MCF 10A (cell line): ENCODE data around the gene RNF11. TPM values are rescaled to one million over a fixed set of nuclear protein-coding genes. Genes with fewer than 3 reads are reported as not detected.

Experiments
- BruUV-seq: library from RNA; stranded (reverse); fragments of 400-500 nt; replicated peaks from 2 replicates; lab custom pipeline; 2021; lab: Mats Ljungman, UMichigan
- CTCF ChIA-PET: fragments of 300-600 bp; sonication (Branson Sonifier 250); formaldehyde crosslinking; extraction: SDS; loops from one replicate; lab custom pipeline; 2021; ENCODE audit warnings: antibody characterized with exemption, inconsistent platforms; lab: Yijun Ruan, JAX
- POLR2A ChIA-PET: fragments of 300-600, 350-650 bp; sonication (Branson Sonifier 250); formaldehyde crosslinking; extraction: SDS; loops from one replicate; lab custom pipeline; 2020; ENCODE audit warnings: antibody characterized with exemption, inconsistent platforms; lab: Yijun Ruan, JAX
- DNase-seq: peaks from one replicate; pipeline ENCODE4 v3.0.0-alpha.2; 2018; ENCODE audit not compliant: unreplicated experiment
- H3K27ac Mint-ChIP-seq: one replicate; pipeline ENCODE4 v1.8.0; 2022; ENCODE audit warnings: mild to moderate bottlenecking, low read depth, mixed read lengths; ENCODE audit not compliant: unreplicated experiment
- H3K27me3 Mint-ChIP-seq: one replicate; pipeline ENCODE4 v1.8.0; 2022; ENCODE audit warnings: mixed read lengths; ENCODE audit not compliant: insufficient read depth, unreplicated experiment
- H3K36me3 Mint-ChIP-seq: one replicate; pipeline ENCODE4 v1.8.0; 2022; ENCODE audit warnings: mild to moderate bottlenecking, moderate library complexity, mixed read lengths; ENCODE audit not compliant: insufficient read depth, unreplicated experiment
- H3K4me1 Mint-ChIP-seq: one replicate; pipeline ENCODE4 v1.8.0; 2022; ENCODE audit warnings: mixed read lengths; ENCODE audit not compliant: insufficient read depth, unreplicated experiment
- H3K4me3 Mint-ChIP-seq: one replicate; pipeline ENCODE4 v1.8.0; 2022; ENCODE audit warnings: mild to moderate bottlenecking, moderate library complexity, mixed read lengths; ENCODE audit not compliant: unreplicated experiment
- H3K9me3 Mint-ChIP-seq: one replicate; pipeline ENCODE4 v1.8.0; 2022; ENCODE audit warnings: mixed read lengths; ENCODE audit not compliant: unreplicated experiment
- CTCF ChIP-seq: fragments of 200-600 bp; IDR thresholded peaks from one replicate; pipeline ENCODE4 v1.8.0; 2022; ENCODE audit warnings: antibody characterized with exemption, mild to moderate bottlenecking; ENCODE audit not compliant: unreplicated experiment
- intact Hi-C: fragments of 100-400 bp; cut with micrococcal nuclease; formaldehyde crosslinking; loops from 2 replicates; pipeline ENCODE4 v1.14.1; 2022
- total RNA-seq: library from RNA; stranded (reverse); gene quantifications from 2 replicates; pipeline ENCODE4 v1.2.3, GENCODE V29; 2022

Gene RNF11
- total RNA-seq, 1 experiment from 2014 or later: 73.1 TPM

GRCh38 chr1:51294566-51295184 lies 58.6 kb downstream of the RNF11 start:
- H3K9me3 Mint-ChIP-seq: no peaks in the 10 kb centered on the region
- no TSS peak for BruUV-seq
- ChIA-PET POLR2A (interaction anchor here (0.6 kb wide), 1 partner anchor 62 kb away, joined by 5 read pairs; no protein-coding TSS in a partner anchor), CTCF (interaction anchor here (0.8 to 5.7 kb wide), 11 partner anchors 11 to 365 kb away, joined by 3 to 69 read pairs (median 5); no protein-coding TSS in a partner anchor)
- H3K27ac Mint-ChIP-seq: no peak overlapping the region
- DNase-seq: no peak
- peaks cover 13% of the 10 kb centered on the region for H3K4me1 Mint-ChIP-seq
- TF ChIP-seq CTCF: no peak
- H3K36me3 Mint-ChIP-seq: no peaks in the 10 kb centered on the region
- no peaks in the 10 kb centered on the region for H3K27me3 Mint-ChIP-seq
- intact Hi-C loops: loop anchor here (10.0 kb wide), 3 partner anchors 60 to 930 kb away; partner anchors contain the start of gene RNF11
- no peak overlapping the region for H3K4me3 Mint-ChIP-seq

GRCh38 chr1:51295926-51296325 lies 59.9 kb downstream of the RNF11 start:
- ChIA-PET POLR2A (interaction anchor here (1.1 to 1.7 kb wide), 3 partner anchors 60 to 522 kb away, joined by 3 to 7 read pairs (median 4); partner anchors contain the start of genes CDKN2C and RNF11), CTCF (interaction anchor here (0.6 to 5.7 kb wide), 23 partner anchors 9 to 422 kb away, joined by 3 to 69 read pairs (median 6); no protein-coding TSS in a partner anchor)
- H3K4me1 Mint-ChIP-seq: peaks cover 13% of the 10 kb centered on the region
- H3K27ac Mint-ChIP-seq: no peak overlapping the region
- H3K4me3 Mint-ChIP-seq: no peak overlapping the region
- H3K9me3 Mint-ChIP-seq: no peaks in the 10 kb centered on the region
- intact Hi-C loops: loop anchor here (10.0 kb wide), 3 partner anchors 61 to 931 kb away; partner anchors contain the start of gene RNF11
- DNase-seq: no peak
- no TSS peak for BruUV-seq
- no peak for TF ChIP-seq CTCF
- no peaks in the 10 kb centered on the region for H3K36me3 Mint-ChIP-seq
- no peaks in the 10 kb centered on the region for H3K27me3 Mint-ChIP-seq

GRCh38 chr1:51296383-51297357 lies 60.6 kb downstream of the RNF11 start:
- Mint-ChIP-seq H3K27ac (no peak overlapping the region), H3K9me3 (no peaks in the 10 kb centered on the region), H3K27me3 (no peaks in the 10 kb centered on the region), H3K36me3 (no peaks in the 10 kb centered on the region), H3K4me3 (peak overlapping the region; percentile 41), H3K4me1 (peaks cover 13% of the 10 kb centered on the region)
- intact Hi-C loops: loop anchor here (1.0 to 10.0 kb wide), 5 partner anchors 62 to 932 kb away; partner anchors contain the start of gene RNF11
- POLR2A ChIA-PET: interaction anchor here (0.9 to 1.7 kb wide), 8 partner anchors 16 to 522 kb away, joined by 3 to 7 read pairs (median 4); partner anchors contain the start of genes CDKN2C and RNF11
- no TSS peak for BruUV-seq
- TF ChIP-seq CTCF: peak; percentile 98
- CTCF ChIA-PET: interaction anchor here (0.6 to 5.7 kb wide), 40 partner anchors 9 to 680 kb away, joined by 3 to 69 read pairs (median 4); no protein-coding TSS in a partner anchor
- peak; percentile 83 for DNase-seq
